SK-N-SH (cell line): ENCODE data around the gene SLC38A3.

ENCODE experiments used
- CTCF ChIP-seq: fragments of 200-600 bp; sonication (generic); IDR thresholded peaks from 2 replicates; pipeline ENCODE4 v1.6.1; 2017; ENCODE audit warnings: antibody characterized with exemption, mild to moderate bottlenecking, moderate library complexity
- EP300 ChIP-seq, 2 experiments: IDR thresholded peaks; 2 replicates each; pipeline versions ENCODE4 v1.4.0 to v1.6.1; 2012; ENCODE audit warnings: borderline replicate concordance in 1 of 2, low read depth in 1 of 2, low read length in 1 of 2
- EZH2phosphoT487 ChIP-seq: fragments of 200-600 bp; sonication (generic); IDR thresholded peaks from 2 replicates; pipeline ENCODE4 v1.6.1; 2017; ENCODE audit warnings: low read depth, mixed run types, mild to moderate bottlenecking, antibody characterized with exemption, moderate library complexity, borderline replicate concordance
- FOXJ3 ChIP-seq: sonication (generic); formaldehyde crosslinking; IDR thresholded peaks from 2 replicates; pipeline ENCODE4 v1.5.1; 2020; ENCODE audit warnings: mild to moderate bottlenecking, missing genetic modification reagents
- NFIC ChIP-seq: IDR thresholded peaks from 2 replicates; pipeline ENCODE4 v1.4.0; 2012; ENCODE audit warnings: borderline replicate concordance
- POLR2AphosphoS5 ChIP-seq: IDR thresholded peaks from 2 replicates; pipeline ENCODE4 v1.6.1; 2012; ENCODE audit warnings: low read depth, low read length
- USF1 ChIP-seq: IDR thresholded peaks from 2 replicates; pipeline ENCODE4 v1.4.0; 2012; ENCODE audit warnings: low read depth, borderline replicate concordance
- YY1 ChIP-seq: IDR thresholded peaks from 2 replicates; pipeline ENCODE4 v1.4.0; 2012; ENCODE audit warnings: low read depth, mild to moderate bottlenecking
- ZBTB33 ChIP-seq: IDR thresholded peaks from 2 replicates; pipeline ENCODE4 v1.4.0; 2012; ENCODE audit warnings: low read depth, borderline replicate concordance

- TF ChIP-seq CTCF (no peak), ZBTB33 (no peak), NFIC (no peak), EZH2phosphoT487 (no peak), USF1 (no peak), FOXJ3 (CRISPR knock-in tag) (no peak), YY1 (no peak), POLR2AphosphoS5 (no peak), EP300 (IDR thresholded peaks at IDR 0.05; ENCODE audit: borderline replicate concordance in 1 of 2, low read depth in 1 of 2, low read length in 1 of 2) (no peak)
Measured at GRCh38 chr3:50239649-50240048, 34.6 kb downstream of the SLC38A3 start.
